NCI-H774 (cell line): Measurements from ENCODE around the gene RNASE1.
"Not testable (repeated sequence)": the region's sequence is repeated elsewhere in the genome, so short reads cannot be mapped to it uniquely, and the experiment has no call there.

Experiments used
- DNase-seq: peaks from one replicate; lab custom pipeline; 2025; lab: John Stamatoyannopoulos, UW

Gene RNASE1

GRCh38 chr14:20772650-20773049 is 30.0 kb downstream of the RNASE1 start:
- DNase-seq, result no peak

- DNase-seq, result no peak
Observed at GRCh38 chr14:20769421-20769820, 33.2 kb downstream of the RNASE1 start.

GRCh38 chr14:20768593-20768892 is 34.1 kb downstream of the RNASE1 start:
- no peak for DNase-seq

GRCh38 chr14:20760950-20761349 is 41.7 kb downstream of the RNASE1 start:
- DNase-seq, result no peak

- DNase-seq, result not testable (repeated sequence)
Observed at GRCh38 chr14:20759465-20759864, 43.2 kb downstream of the RNASE1 start.

GRCh38 chr14:20757965-20758364 is 44.7 kb downstream of the RNASE1 start:
- DNase-seq, result no peak

- DNase-seq, result no peak
Observed at GRCh38 chr14:20755037-20755436, 47.6 kb downstream of the RNASE1 start.

- DNase-seq, result no peak
Observed at GRCh38 chr14:20754308-20754707, 48.3 kb downstream of the RNASE1 start.

- no peak for DNase-seq
Observed at GRCh38 chr14:20751963-20752562, 50.6 kb downstream of the RNASE1 start.
